ENCODE measurements around the gene PTPN7.
"Not testable (repeated sequence)": the region's sequence is repeated elsewhere in the genome, so short reads cannot be mapped to it uniquely, and the experiment has no call there.

The PTPN7 gene

DNA sequence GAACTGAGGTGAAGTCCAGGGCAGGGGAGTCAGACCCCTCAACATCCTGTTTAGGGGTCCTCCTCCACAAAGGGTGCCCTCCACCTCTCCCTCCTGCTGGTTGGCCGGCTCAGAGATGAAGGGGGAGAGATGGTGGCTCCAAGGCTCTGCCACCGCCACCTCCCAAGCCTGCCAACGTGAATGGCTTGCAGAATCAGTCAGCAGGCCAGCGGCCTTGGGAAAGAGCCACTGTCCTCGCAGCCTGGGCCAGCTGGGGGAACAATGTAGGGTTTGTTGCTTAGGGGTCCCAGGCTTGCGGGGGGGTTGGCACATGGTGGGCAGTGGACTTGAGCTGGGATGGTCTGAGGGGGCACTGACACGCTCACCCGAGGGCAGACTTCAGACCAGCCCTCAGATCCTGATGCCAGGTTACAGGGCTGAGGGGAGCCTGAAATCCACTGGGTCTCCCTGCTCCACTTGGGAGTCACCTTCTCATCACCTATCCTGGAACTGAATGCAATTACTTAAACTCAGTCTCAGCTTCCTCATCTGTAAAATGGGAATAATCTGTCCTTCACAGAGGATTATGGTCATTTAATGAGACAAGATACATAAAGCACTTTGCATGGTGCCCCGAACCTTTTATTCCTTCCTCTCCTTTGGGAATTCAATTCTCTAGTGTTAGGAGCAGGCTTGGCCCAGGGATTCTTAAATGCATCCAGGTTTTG is 29.4 kb downstream of the PTPN7 start:
- DNase-seq (ENCODE audit: low read depth, low spot score) = no peak

DNA sequence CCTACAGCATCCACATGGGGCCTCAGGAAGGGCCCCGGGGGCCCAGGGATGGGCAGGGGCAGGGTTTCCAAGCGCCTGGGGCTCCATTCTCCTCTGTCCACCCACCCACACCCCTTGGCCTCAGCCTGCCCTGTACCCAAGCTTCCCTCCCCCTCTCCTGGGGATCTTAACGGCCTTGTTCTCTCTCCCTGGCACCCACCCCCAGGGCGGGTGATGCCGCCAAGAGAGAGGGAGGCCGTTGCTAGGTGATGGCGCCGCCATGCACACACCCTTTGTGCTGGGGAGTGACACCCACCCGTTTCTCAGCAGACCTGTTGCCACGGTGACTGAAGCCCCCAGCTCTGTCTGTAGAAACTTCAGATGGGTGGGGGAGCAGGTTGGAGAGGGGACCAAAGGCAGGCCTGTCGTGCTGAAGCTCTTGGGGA is 30.1 kb downstream of the PTPN7 start:
- no peak for DNase-seq (ENCODE audit: low read depth, low spot score)

DNA sequence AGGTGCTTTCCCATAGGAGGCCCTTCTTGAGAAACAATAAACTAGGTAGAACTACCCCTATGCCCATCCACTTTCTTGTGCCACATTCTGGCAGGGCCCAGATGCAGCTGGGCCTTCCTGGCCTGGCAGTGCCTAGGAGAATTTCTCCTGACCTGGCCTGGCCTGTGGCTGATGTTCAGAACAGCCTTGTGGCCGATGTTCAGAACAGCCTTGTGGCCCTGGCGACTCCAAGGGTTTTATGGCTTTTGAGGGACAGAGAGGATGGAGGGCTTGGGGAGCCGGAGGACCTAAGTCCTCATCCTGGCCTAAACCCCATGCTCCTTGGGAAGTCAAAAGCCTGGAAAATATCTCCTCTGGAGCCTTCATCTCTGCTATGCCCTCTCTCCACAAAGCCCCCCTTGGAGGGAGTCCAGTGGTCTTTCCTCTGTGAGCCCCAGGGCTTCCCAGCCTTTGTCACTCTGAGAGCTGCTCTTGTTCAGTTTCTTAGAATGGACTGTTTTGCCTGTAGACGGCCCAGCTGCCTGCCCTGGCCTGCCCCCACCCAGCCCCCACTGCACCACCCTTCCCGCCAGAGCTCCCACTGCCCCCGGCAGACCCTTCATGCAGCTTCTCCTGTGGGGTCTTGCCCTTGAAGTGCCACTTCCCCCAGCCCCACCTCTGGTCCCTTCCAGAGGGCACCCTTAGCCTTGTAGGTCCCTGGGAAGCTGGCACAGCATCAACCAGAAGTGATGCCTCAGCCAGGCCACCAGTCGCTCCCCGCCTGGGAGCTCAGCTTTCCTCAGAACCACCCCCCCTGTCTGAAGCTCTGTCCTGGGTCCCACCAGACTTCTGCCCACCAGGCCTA is 30.7 kb downstream of the PTPN7 start:
- no peak for DNase-seq (ENCODE audit: low read depth, low spot score)

DNA sequence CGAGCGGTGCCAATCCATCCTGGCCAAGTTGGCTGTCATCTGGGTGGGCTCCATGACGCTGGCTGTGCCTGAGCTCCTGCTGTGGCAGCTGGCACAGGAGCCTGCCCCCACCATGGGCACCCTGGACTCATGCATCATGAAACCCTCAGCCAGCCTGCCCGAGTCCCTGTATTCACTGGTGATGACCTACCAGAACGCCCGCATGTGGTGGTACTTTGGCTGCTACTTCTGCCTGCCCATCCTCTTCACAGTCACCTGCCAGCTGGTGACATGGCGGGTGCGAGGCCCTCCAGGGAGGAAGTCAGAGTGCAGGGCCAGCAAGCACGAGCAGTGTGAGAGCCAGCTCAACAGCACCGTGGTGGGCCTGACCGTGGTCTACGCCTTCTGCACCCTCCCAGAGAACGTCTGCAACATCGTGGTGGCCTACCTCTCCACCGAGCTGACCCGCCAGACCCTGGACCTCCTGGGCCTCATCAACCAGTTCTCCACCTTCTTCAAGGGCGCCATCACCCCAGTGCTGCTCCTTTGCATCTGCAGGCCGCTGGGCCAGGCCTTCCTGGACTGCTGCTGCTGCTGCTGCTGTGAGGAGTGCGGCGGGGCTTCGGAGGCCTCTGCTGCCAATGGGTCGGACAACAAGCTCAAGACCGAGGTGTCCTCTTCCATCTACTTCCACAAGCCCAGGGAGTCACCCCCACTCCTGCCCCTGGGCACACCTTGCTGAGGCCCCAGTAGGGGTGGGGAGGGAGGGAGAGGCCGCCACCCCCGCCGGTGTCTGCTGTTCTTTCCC is 32.4 kb downstream of the PTPN7 start:
- DNase-seq (ENCODE audit: low read depth, low spot score) = no peak

DNA sequence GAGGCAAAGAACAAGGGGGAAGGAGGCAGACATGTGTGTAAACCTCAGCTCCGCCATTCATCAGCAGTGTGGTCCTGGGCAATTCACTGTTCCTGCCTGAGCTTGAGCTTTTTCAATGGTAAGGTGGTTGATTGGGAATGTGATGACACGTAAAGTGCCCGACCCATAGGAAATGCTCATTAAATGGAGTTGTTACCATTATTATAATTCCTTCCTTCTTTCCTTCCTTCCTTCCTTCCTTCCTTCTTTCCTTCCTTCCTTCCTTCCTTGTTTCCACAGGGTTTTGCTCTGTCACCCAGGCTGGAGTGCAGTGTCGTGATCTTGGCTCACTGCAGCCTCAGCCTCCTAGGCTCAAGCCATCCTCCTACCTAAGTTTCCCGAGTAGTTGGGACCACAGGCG is 33.3 kb downstream of the PTPN7 start:
- DNase-seq (ENCODE audit: low read depth, low spot score) = no peak

DNA sequence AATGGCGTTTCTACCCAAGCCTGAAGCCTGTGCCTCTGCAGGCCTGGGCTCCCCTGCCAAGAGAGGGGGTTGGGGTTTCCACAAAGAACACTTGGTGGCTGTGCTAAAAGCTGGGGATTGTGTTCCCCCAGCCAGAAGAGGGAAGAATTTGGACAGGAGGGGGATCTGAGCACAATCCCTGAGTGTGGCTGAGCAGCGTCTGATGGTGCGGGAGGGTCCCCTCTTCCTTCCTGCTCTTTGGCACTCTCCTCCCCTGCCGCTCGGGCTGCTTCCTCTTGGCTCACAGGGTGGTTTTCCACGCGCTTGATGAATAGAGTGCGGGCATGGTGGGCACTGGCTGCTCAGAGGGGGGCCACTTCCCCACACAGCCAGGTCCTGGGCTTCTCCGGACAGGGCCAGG is 34.0 kb downstream of the PTPN7 start:
- DNase-seq (ENCODE audit: low read depth, low spot score) = no peak

DNA sequence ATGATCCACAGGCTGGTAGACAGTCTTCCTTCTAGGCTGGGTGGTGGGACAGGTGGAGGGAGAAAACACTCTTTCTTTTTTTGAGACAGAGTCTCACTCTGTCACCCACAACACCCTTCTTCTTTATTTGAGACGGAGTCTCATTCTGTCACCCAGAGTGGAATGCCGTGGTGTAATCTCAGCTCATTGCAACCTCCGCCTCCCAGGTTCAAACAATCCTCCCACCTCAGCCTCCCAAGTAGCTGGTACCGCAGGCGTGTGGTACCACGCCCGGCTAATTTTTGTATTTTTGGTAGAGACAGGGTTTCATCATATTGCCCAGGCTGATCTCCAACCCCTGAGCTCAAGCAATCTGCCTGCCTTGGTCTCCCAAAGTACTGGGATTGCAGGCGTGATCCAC is 34.8 kb downstream of the PTPN7 start:
- DNase-seq (ENCODE audit: low read depth, low spot score) = no peak

DNA sequence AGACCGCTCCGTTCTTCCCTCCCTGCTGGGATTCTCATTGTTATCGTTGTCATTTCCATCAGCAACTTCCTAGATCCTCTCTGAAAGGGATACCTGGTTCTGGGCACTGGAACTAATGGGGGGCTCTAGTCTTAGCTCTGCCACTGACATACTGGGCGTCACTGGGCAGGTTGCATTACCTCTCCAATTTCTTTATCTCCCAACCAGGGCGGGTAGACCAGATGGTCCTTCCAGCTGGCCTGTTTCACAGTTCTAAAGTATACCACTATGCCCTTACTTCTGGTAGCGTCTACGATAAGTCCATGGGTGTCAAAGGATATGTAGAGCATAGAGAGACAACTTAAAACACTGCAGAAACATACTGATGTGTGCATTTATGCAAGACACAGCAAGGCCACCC is 36.3 kb downstream of the PTPN7 start:
- no peak for DNase-seq (ENCODE audit: low read depth, low spot score)

DNA sequence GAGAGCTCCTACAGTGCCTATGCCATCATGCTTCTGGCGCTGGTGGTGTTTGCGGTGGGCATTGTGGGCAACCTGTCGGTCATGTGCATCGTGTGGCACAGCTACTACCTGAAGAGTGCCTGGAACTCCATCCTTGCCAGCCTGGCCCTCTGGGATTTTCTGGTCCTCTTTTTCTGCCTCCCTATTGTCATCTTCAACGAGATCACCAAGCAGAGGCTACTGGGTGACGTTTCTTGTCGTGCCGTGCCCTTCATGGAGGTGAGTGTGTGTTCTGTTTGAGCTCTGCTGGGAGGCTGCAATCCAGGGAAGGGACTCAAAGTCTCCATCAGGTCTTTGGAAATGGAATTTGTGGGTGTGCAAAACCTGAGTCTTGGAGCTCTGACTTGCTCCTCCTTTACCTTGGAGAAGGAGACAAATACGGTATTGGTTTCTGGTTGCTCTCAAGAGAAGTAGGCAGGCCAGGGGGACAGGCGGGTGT is 37.0 kb downstream of the PTPN7 start:
- DNase-seq (ENCODE audit: low read depth, low spot score) = no peak

DNA sequence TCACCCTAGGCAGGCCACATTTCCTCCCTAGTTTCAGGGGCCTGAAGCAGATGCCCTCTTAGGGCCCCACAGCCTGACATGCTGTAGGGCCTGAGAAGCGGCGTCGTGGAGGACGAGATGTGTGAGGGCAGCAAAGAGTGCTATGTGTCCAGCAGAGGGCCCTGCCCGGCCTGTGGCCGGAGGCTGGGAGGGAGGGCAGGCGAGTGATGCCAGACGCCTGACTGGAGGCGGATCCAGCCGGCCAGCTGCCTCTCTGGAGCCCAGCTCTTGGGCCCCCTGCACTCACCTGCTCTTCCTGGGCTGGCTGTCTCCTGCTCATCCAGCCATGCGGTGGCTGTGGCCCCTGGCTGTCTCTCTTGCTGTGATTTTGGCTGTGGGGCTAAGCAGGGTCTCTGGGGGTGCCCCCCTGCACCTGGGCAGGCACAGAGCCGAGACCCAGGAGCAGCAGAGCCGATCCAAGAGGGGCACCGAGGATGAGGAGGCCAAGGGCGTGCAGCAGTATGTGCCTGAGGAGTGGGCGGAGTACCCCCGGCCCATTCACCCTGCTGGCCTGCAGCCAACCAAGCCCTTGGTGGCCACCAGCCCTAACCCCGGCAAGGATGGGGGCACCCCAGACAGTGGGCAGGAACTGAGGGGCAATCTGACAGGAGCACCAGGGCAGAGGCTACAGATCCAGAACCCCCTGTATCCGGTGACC is 37.6 kb downstream of the PTPN7 start, which contains the start of gene GPR37L1:
TSS of gene GPR37L1 (plus strand) at position 279 of the 697 bp plus-strand sequence. CDS start at position 326, 47 bp downstream.
- no peak for DNase-seq (ENCODE audit: low read depth, low spot score)

DNA sequence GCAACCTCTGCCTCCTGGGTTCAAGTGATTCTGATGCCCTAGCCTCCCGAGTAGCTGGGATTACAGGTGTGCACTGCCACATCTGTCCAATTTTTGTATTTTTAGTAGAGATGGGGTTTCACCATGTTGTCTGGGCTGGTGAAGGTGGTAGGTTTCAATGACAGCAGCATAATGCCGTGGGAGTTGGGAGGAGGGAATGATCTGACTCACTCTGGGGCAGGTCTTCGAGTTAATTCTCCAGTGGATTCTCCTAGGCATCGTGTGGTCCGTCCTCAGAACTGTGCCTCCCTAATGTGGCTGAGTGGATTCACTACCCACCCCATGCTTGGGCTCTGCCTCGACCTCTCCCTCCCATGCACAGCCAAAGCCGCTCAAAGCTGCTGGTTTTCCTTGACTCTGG is 39.4 kb downstream of the PTPN7 start:
- DNase-seq (ENCODE audit: low read depth, low spot score) = no peak

DNA sequence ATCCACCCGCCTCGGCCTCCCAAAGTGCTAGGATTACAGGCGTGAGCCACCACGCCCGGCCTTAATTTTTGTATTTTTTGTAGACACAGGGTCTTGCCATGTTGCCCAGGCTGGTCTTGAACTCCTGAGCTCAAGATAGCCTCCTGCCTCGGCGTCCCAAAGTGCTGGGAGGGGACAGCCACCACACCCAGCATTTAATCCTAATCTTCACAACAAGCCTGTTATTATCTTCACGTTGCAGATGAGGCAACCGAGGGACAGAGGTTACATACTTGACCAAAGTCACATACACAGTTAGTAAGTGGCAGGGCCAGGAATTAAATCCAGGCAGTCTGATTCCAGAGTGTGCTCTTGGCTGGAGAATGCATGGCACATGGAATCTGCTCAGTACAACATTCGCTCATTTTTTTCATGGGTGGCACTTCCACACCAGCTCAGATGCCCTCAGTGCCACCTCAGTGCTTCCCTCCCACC is 42.5 kb downstream of the PTPN7 start:
- no peak for DNase-seq (ENCODE audit: low read depth, low spot score)

DNA sequence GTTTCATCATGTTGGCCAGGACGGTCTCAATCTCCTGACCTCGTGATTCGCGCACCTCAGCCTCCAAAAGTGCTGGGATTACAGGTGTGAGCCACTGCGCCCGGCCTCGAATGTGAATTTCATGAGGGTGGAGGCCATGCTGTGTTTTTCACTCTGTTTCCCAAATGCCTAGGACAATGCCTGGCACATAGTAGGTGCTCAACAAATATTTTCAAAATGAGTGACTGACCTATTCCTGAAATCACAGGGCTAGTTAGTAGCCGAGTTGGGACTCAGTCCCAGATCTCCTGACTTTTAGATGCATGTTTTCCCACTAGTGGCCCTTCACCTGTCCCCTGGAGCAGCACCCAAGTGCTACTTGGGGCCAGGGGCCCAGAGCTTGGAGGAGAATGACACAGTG is 44.1 kb downstream of the PTPN7 start:
- no peak for DNase-seq (ENCODE audit: low read depth, low spot score)

DNA sequence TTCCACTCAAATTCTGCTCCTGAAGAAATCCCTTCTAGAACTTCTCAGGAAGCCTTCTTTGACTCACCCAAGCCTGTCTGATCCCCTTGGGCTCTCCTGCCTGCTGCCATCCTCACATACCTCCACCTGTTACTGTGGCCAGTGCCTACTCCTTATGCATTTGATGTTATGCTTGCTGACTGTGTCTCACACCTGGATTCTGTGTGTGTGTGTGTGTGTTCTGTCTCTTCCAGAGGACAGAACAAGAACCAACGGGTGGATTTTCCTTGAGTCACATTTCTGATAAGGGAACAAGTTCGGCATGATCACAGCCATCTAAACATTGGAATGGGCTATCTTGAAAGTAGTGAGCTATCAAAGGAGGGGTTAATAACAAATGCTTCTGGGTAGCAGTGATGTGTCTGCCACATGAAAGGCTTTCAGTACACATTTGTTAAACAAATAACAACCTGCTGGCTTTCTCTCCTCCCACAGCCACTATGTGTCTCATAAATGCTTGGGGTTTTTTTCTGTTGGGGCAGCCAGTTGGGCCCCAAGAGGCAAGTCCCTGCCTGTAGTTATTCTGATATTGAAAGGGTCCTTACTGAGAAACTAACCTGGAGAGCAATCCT is 46.6 kb downstream of the PTPN7 start:
- no peak for DNase-seq (ENCODE audit: low read depth, low spot score)

DNA sequence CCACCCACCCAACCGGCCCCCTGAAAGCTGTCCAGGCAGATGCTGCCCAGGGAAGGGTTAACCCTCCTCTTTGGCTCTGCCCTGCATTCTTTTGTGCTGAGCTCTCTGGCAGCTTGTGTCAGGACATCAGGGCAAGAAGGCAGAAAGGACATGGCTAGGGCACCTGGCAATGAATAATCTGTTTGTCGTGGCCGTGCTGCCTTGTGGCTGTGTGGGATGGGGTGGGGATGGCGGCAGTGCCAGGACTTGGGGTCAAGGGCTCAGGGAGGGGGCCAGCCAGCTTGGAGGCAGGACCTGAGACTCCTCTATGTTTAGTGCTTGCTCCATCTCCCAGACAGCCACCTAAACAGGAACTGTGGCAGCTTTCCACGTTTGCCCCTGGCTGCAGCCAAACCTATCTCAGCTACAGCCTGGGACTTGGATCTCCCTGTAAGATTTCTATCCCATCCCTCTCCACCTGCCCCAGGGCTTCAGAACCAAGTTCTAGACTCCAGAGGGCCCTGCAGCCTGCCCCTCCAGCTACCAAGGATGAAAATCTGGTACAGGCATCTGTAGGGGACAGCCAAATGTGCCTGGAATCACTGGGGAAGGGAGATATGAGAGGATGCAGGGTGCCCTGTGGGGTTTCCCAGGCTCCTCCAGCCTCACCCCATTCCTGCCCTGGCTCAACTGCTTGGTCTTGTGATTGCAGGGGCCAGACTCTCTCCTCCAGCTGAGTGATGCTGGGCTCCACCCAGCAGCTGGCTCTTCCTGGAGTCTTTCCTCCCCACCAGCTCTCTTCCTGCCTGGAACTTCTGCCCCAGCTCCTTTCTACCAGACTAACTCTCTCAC is 47.3 kb downstream of the PTPN7 start:
- DNase-seq (ENCODE audit: low read depth, low spot score) = no peak

DNA sequence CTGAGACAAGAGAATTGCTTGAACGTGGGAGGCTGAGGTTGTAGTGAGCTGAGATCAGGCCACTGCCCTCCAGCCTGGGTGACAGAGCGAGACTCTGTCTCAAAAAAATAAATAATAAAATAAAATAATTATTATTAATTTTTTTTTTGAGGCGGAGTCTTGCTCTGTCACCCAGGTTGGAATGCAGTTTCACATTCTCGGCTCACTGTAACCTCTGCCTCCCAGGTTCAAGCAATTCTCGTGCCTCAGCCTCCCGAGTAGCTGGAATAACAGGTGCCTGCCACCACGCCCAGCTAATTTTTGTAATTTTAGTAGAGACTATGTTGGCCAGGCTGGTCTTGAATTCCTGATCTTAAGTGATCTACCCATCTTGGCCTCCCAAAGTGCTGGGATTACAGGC is 48.8 kb downstream of the PTPN7 start:
- not testable (repeated sequence) for DNase-seq (ENCODE audit: low read depth, low spot score)

DNA sequence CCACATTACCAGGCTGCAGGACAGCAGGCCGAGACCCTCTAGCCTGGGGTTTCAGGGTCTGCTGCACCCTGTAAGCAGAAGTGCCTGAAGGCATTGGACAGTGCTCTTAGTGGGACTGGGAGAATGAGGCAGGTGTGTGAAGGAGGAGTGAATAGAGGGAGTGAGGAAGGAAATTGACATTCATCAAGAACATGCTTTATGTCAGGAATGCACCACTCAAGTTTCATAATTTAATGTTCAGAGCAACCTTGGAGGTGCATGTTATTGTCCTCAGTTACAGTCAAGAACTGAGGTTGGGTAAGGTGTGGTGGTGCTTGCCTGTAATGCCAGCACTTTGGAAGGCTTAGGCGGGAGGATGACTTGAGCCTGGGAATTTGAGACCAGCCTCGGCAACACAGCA is 49.4 kb downstream of the PTPN7 start:
- no peak for DNase-seq (ENCODE audit: low read depth, low spot score)

DNA sequence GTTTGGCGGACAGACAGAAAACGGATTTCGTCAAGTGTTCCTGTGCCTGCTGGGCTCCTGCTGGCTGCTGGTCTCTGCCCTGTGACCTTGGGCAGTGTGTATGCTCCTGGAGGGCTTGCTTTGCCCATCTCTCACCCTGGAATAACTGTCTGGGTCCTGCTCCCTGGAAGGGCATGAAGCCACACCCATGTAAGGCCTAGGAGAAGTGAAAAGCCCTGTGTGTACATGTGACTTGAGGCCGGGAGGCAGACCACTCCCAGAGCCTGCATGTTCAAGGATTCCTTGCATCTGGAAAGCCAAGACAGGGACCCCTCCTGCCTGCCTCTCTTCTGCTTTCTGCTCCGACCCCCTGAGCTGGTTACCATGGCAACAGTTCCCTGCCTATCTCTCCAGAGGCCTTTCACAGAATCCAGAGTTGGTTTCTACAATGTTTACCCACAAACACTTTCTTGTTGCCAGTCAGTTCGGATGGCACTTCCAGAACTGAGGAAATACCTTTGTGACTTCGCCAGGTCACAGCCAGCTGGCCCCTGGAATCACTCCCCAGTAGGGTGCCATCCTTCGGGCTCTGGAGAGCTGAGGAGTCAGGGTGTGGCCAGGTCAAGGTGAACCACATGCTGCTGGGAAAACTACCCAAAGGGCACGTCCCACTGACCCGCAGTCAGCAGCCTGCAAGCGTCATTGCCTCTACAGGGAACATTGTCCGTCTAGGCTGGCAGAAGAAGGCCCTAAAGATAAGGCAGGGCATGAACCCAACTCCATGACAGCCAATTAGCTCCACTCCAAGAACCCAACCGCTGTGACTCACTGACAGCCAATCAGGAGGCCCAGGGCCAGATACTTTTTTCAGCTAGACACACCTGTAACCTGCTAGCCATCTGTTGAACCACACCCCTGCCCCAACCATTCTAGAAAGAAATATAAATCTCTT is 52.3 kb downstream of the PTPN7 start:
- DNase-seq (ENCODE audit: low read depth, low spot score) = no peak

DNA sequence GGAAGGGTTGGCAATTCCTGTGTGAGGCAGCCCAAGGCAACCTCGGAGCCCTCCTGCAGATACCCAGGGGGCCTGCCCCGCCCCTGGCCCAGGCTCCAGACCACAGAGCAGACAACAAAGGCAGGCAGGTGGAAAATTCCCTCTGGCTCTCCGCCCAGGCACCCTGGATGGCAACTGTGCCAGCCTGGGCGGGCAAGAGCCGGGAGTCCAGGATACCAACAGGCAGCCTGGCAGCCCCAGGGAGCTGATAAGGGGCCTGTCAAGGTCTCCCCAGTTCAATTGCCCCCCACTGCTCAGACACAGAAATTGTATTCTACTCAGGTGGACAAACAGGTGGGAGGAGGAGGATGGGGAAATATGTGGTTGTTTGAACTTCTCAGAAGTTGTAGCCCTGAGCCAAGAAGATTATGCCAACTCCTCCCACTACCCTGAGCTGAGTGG is 53.1 kb downstream of the PTPN7 start:
- no peak for DNase-seq (ENCODE audit: low read depth, low spot score)

All from brain pericyte (primary cell).